Measurements from ENCODE around the gene TUBAL3. TPM values are rescaled to one million over a fixed set of nuclear protein-coding genes. Genes with fewer than 3 reads are reported as not detected.

The TUBAL3 gene
- polyA plus RNA-seq (2013, experiment 1 of 2; ENCODE audit: insufficient read length): not detected
- not detected for polyA plus RNA-seq (2013, experiment 2 of 2; ENCODE audit: insufficient read length)

DNA sequence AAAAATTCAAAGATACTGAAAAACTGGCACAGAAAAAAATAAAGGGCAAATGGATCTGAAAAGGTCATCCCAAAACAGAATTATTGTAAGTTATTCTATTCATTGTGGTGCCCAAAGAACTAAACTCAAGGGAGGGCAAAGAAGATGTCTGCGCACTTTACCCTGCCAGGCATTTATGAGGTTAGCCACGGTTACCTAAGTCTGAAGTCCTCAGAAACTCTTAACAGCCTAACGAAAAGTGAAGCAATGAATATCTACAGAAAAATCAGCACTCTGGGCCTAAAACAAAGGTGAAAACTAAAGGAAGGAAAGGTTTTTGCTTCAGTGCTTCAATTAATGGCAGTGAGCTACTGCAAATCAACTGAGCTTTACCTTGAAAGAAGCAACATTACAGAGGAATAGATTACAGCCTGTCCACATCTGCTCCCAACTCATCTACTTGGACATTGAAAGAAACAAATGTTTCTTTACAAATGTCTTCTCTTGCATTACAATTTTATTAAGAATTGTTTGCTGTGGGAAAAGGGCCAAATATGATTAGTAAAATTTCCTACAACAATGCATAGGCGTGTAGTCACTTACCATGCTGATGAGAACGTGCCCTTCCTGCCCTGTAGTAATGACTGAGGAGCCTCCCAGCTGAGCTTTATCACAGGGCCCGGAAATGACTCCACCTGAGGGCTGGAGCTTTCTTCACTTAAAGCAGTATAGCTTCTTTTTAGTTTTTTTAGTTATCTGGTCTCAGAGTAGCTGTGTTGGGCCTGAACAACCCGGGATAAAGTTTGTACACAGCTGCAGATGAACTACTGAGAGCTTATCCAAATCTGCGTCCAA, at the start of gene TUBAL3:
Gene TUBAL3, minus strand, starts transcription at position 621 of the 834 bp plus-strand sequence. Its CDS starts 36 bp downstream, at position 585.
- DNase-seq: no peak

DNA sequence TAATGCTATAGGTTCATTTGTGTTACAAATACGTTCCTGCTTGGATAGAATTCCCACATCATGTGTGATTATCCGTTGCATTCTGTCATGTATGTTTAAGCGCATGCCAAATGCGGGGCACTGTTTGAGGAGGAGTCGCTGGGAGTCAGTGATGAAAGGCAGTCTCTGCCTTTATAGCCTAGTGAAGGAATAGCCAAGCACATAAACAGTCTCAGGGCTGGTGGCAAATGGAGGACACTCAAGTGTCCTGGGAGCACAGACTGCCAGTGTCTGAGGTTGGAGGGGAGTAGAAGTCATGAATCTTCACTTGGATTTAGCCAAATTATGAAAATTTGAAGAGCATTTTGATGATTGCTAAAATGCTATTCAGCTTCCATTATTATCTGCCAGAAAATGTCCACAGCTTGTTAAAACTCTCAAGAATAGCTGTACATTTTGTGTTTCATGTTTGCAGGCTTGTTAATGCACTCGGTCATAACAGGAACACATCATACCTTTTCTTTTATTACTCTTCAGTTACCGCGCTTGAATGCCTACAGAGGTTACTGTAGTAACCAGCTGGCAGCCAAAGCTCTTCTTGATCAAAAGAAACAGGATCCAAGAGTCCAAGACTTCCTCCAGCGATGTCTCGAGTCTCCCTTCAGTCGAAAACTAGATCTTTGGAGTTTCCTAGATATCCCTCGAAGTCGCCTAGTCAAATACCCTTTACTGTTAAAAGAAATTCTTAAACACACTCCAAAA, 49.3 kb upstream of the TUBAL3 start:
- no peak for DNase-seq

DNA sequence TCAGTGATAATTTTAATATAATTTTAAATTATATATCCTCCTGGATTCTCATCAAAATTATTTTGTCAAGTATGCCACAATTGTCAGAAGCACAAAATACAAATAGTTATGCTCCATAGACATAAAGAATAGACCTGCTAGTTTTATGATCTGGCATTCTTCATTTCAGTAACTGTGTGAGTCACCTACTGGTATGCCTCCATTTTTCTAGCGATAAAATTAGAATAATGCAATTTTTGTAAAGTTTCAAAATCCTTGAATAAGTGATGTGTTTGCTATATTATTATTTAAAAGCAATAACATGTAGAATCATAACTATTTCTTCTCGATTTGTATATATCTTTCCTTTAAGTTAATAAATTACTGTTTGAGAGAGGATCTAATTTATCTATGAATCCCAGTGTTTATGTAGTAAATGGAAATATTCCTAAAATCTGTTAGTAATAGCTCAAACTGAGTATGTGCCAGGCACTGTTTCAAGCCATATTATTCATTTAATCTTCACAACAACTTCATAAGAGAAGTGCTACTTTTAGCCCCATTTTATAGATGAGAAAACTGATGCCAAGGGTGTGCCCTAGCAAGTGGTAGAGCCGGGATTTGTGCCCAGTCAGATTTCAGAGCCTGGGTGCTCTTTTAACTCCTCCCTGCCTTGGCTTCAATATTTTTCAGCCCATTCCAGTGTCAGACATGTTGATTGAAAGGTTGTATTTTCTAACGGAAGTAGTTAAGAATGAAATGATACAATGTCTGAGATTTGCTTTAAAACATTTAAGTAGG, 46.2 kb upstream of the TUBAL3 start:
- DNase-seq: no peak

DNA sequence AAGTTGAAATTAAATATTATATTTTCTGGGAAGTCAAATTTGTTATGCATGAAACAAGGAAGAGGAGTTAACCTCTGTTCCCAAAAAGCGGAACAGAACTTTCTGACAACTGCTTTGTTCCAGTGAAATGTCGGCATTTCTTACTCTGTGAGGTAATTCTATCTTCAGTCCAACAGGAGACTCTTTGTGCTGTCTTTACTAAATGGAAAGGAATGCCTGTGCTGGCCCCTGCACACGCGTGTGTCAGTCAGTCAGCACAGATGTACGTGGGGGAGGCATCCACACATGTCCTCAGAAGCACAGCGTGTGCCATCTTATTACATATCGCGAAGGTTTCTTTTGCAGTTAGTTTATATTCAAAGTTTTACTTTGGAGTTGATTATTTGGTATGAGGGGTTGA, 45.2 kb upstream of the TUBAL3 start:
- peak; percentile 90 for DNase-seq

DNA sequence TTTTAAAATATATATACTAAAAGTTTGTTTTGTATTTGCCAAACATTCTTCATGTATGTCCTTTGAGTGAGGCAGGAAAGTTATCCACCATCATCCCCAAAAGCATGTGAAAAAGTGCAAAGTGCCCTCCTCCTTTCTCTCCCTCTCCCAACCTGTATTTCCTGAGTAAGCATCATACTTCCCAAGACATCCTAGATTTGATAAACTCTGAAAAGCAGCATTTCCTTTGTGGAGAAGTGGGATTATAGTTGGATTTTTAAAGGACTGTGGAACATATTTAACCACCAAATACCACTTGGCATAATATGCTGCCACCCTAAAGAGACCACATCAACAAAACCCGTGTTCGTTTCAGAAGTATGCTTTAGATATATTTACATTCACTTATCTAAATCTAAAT, 44.6 kb upstream of the TUBAL3 start:
- no peak for DNase-seq

DNA sequence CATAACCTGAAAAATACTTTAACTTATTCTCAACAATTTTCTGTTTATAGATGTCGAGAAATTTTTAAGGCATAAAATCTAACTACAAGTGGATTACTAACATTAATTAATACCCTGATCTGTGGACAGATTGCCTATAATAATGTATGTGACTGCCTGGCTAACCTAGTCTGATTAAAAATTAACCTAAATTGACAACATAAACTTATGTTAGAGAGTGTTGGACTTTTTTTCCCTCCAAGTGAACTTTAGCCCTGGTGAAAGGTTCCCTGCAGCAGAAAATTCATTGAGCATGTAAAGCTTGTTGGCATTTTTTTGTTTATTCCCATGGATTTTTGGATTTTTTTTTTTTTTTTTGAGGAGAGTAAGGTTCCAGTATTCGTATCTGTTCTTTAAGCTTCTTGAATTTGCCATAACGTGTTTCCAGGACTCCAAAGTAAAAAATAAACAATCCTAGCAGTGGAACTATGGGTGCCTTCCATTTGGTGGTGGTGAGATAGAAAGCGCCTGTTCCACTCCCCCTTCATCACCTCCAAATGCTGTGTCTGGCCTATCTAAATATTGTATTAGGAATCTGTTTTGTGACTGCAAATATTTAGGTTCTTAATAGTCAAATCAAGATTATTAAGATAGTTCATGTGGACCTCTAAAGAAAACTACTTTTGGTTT, 43.8 kb upstream of the TUBAL3 start:
- DNase-seq: no peak

DNA sequence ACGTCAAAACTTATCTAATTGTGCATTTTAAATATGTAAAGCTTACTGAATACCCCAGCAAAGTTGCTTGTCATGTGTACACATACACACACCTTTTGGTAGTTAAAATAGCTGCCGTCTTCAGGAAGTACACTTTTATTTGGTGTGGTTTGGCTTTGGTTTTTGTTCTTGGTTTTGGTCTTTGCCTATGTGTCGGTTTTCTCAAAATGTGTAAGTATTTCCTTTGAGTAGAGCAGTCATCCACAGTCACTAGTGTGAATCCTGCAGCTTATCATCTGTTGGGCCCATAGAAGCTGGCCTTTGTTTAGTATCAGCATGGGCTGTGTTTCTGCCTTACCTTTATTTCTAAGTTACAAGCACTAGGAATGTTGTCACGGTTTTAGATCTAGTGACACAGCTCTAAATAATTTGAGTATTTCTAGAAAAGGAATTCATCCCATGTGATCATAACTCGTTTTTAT, 43.0 kb upstream of the TUBAL3 start:
- DNase-seq: peak; percentile 32

DNA sequence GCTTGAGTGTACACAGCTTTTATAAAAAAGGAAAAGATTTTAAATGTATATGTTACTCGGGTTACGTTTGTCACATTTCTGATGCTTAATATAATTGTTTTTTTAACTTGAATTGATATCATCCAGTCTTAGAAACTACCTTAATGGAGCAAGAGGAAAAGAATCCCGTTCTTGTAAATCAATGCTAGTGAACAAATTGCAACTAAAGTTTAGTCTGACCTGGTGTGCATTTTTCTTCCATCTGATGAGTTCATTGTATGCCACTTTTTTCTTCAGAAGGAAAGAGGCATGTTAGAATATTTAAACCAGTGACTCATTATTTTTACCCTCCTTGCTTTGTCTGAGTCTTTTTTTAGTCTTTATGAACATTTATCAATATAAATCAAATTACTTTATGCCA, 42.4 kb upstream of the TUBAL3 start:
- DNase-seq: peak; percentile 27

DNA sequence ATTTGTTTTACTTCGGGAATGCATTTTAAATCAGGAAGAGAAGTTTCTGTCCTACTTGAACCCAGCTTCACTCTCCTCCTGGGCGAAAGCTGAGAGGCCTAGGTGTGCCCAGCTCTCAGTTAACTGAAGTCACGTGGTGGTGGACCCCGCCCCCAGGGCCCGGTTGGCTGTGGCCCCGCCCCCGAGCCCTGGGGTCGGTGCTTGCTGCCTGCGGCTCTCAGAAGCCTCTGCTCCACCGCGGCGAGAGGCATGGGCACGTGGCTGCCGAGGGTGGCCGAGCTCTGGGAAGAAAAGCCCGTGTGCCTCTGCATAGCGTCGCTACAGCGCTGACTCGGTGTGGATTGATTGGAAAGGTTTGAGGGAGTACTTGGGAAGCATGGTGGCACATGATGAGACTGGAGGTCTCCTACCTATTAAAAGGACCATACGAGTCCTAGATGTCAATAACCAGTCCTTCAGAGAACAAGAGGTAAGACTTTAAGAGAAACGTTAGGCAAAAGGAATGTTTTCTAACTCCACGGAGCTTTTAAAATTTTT, 41.8 kb upstream of the TUBAL3 start:
- DNase-seq: peak; percentile 90

DNA sequence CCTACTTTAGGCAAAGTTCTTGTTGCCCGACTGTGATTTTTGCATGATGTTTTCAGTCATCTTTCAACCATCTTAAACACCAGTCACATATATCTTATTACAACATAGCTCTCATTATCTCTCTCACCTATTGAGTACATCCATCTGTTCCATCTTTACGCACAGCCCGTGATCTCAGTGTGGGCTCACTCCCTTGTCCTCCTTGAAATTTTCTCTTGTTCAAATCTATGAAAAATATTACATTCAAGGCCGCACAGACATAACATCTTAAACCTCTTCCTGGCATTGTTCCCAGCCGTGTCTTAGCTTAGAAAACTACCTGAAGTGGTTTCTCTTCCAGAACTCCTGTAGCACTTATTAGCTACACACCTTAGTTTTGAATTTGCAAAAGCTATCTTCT, 40.4 kb upstream of the TUBAL3 start:
- DNase-seq: no peak

DNA sequence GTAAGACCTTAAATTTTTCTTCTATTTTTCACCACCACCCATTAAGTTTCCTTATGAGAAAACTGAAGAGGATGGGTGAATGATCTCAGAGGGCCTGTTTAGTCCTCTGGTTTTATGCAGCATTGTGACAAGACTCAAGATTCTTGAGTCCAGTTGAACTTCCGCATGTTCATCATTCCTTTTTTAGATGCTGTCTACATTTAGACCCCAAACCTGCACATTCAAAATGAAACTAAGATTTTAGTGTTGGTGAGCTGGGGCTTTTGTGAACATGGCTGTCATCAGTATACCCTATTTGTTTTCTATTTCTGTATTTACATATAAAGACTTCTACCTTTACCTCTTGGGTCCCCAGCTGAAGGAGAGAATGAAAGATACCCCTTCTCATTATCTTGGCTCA, 38.8 kb upstream of the TUBAL3 start:
- DNase-seq: no peak

DNA sequence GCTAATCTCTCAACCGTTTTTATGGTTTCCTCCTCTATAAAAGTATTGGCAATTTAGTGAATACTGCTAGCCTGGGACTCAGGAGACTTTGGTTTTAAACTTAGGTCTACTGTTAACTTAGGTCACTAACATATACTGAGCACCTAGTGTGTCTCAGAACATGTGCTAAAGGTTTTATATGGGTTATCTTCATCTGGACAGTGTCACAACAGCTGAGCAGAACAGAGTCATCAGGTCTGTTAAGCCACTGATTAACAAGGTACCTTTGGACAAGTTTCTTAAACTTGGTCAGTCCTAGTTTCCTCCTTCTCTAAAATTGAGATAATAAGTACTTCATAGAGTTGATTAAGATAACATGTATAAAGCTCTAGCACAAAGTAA, 38.4 kb upstream of the TUBAL3 start:
- no peak for DNase-seq

DNA sequence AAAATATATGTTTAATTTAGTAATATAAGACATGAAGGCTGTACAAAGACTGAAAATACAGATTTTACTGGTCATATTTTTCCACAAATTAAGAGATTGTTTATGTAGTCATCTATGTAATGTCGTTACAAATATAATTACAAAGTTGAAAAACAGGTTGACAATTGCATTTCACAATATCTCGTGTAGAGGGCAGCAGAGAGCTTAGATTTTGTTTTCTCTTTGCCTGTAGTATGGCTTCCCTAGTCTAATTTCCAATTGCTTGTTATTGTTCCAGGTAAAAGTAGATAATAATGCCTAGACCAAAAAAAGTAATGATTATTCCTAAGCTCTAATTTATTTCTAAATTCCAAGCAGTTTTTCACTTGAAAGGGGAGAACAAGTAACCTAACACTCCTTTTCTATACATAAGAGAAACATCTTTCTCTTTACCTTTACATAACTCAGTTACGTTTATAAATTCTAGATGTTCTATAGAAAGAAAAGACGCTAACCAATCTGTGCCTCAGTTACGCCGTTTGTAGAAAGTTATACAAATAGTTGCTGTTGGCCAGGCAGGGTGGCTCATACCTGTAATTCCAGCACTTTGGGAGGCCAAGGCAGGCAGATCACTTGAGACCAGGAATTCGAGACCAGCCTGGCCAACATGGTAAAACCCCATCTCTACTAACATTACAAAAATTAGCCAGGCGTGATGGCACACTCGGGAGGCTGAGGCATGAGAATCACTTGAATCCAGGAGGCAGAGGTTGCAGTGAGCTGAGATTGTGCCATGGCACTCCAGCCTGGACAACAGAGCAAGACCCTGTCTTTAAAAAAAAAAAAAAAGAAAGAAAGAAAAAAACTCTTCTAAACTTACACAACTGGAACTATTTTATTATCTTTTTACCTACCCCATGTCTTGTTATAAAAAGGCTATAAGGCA, 37.7 kb upstream of the TUBAL3 start:
- peak; percentile 33 for DNase-seq

DNA sequence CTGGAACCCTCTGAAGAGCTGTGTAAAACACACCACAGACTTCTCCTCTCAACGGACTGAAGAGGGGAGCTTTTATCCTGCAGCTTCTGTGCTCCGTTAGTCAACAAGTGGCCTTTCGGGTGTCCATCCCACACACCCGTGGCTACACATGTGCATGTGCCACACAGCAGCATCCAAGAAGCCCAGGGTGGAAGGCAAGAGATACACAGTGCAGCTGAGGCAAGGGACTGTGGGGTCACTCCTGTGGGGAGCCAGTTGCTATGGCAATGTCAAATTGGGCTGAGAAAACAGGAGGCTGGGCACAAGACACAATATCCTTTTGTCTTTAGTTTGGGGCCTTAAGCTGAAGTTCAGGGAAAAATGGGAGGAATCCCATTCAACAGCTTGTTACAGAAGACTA, 36.5 kb upstream of the TUBAL3 start:
- DNase-seq: no peak

DNA sequence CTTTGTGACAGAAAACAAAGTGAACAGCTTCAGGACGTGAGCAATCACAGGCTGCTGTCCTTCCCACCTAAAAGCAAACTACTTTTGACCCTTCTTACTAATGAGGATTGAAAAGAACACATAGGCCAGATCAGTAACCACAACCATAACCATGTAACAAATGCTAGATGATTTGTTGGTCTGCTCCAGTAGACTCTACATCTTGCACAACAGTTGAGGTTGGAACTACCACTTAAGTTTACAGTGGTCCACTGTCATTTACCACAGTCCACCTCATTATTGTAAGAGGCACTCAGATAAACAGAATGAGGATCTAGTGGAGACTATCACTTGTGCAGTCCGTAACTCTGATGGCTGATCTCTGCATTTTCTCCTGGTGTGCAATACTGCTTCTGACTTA, 35.6 kb upstream of the TUBAL3 start:
- no peak for DNase-seq

DNA sequence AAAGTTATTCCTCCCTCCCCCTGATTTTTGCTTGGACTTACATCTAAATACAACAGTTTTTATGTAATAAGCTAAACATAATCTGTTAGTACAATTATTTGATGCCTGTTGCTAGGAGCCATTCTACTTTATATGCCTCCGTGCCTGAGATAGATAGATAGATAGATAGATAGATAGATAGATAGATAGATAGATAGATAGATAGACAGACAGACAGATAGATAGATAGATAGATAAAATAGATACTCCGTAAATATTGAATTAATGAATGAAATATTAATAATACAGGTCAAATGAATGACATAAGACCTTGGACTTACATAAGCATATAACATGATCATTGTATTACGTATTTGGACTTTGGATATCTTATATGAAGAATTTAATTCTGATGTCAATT, 30.7 kb upstream of the TUBAL3 start:
- DNase-seq: no peak

DNA sequence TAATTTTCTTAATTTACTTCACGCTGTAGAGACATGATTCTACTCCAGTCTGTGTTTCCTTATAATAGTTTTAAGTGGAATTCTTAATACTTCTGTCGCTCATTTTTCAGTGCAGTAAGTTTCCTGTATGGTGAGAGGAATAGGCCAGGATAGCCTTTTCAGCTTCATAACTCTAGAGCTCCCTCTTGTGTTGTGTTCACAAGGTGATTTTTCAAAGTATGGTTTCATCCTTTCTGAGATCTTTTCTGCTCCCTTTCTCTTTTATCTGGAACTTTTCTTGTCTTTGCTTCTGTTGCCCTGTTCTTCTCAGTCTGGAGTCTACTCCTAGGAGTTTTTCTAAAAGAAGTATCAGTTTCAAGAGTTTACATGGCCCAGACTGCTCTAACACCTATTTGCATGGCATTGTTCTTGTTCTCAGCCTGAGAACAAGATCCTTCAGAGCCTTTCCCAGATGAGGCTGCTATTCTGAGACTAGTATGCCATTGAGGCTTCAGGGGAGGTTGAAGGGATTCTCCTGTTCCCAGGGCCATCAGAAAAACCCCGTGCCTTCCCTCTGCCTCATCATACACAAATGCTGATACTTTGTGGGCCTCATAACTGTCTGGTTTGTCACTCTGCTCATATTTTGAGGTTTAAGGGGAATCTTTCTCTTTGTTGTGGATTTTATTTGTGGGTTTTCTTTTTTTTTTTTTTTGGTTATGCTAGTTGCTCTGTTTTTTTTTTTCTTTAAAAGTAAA, 29.6 kb upstream of the TUBAL3 start:
- peak; percentile 89 for DNase-seq

DNA sequence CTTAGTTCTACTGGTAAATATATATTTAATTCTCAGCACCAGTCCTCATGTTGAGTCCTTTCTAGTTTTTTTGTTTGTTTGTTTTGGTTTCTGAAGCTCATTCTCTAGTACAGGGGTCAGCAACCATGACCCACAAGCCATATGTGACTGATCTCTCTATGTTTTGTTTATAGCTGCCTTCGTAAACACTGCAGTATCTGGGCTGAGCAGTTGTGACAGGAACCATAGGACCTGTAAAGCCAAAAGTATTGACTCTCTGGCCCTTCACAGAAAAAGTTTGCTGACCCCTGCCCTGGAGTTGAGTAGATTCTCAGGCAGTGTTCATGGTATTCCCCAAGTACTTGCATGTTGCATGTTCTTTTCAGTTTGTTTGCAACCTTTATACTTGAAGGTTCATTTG, 28.6 kb upstream of the TUBAL3 start:
- no peak for DNase-seq

DNA sequence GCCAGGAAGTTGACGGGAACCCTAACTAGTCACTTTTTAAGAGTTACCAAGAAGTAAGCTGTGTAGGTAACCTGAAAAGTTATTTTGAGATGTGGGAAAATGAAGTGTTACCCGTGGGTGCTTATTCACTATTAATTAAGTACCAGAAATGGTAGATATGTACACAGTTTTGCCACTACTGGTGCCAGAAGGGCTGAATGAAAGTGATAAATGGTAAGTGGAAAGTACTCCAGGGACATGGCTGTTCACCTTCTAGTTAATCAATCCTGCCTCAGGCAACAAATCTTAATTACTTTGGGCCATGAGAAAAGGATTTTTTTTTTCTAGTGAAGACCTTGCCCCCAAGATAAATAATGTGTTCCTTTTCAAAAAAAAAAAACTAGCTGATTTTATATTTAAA, 23.5 kb upstream of the TUBAL3 start:
- DNase-seq: no peak

DNA sequence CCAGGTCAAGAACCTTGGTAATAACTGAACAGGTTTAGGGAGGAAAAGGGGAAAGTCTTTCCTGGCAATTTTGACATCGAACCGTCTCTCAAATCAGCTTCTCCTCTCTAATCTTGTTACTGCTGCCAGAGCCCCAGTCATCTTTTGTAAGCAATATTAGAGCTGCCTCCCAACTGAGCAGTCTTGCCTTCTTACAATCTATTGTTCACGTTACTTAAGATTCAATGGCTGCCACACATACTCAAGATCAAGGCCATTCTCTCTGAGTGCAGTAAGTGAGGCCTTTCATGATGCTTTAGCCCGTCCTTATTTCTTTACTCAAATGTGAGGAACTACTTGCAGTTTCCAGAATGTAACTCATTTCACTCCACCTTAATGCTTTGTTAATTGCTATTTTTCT, 20.1 kb upstream of the TUBAL3 start:
- no peak for DNase-seq

Measured in fibroblast of skin of abdomen (primary cell).